NB4 (cell line): ENCODE measurements around the gene FBXO11.
"Not testable (repeated sequence)": the region's sequence is repeated elsewhere in the genome, so short reads cannot be mapped to it uniquely, and the experiment has no call there.

Experiments used
- DNase-seq: peaks from one replicate; pipeline ENCODE4 v3.0.0; 2010; ENCODE audit warnings: low read depth
- H3K4me3 ChIP-seq: one replicate; pipeline ENCODE4 v1.5.1; 2011; ENCODE audit warnings: mild to moderate bottlenecking, low read depth, low read length, moderate library complexity
- CTCF ChIP-seq: IDR thresholded peaks from one replicate; pipeline ENCODE4 v1.5.1; 2012; ENCODE audit warnings: low read depth, low read length
- MAX ChIP-seq: IDR thresholded peaks from 2 replicates; pipeline ENCODE4 v1.6.1; 2011; ENCODE audit warnings: low read depth, low read length
- MYC ChIP-seq: IDR thresholded peaks from 2 replicates; pipeline ENCODE4 v1.6.1; 2011; ENCODE audit warnings: low read depth, low read length
- POLR2A ChIP-seq: IDR thresholded peaks from 2 replicates; pipeline ENCODE4 v1.6.1; 2011; ENCODE audit warnings: mild to moderate bottlenecking; ENCODE audit not compliant: insufficient read length; ENCODE audit errors: extremely low read depth

The FBXO11 gene

GRCh38 chr2:47870641-47871540 is 35.4 kb downstream of the FBXO11 start:
- TF ChIP-seq CTCF (no peak), MAX (no peak), MYC (no peak), POLR2A (no peak)
- no peak for DNase-seq
- no peak overlapping the region for H3K4me3 ChIP-seq

GRCh38 chr2:47869859-47870595 is 36.3 kb downstream of the FBXO11 start:
- no peak for DNase-seq
- TF ChIP-seq POLR2A (no peak), CTCF (no peak), MYC (no peak), MAX (no peak)
- H3K4me3 ChIP-seq: no peak overlapping the region

GRCh38 chr2:47868611-47869352 is 37.5 kb downstream of the FBXO11 start:
- TF ChIP-seq MAX: no peak
- no peak for TF ChIP-seq MYC
- no peak for DNase-seq
- no peak overlapping the region for H3K4me3 ChIP-seq

DNA sequence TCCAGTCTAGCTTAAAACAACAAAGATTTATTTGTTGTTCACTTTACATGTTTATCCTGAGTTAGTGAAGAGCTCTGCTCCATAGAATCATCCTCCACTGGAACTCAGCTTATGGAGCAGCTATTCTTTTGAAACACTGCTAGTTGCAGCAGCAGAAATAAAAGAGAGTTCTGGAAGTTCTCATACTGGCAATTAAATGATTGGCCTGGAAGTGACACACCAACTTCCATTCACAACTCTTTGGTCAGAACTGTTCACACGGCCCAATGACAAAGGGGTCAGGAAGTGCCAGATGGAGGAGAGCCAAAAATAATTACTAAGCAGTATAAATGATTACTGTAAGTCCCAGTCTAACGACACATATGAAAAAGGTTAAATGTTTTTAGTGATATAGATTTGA is 39.1 kb downstream of the FBXO11 start:
- DNase-seq: no peak
- TF ChIP-seq MAX: no peak

DNA sequence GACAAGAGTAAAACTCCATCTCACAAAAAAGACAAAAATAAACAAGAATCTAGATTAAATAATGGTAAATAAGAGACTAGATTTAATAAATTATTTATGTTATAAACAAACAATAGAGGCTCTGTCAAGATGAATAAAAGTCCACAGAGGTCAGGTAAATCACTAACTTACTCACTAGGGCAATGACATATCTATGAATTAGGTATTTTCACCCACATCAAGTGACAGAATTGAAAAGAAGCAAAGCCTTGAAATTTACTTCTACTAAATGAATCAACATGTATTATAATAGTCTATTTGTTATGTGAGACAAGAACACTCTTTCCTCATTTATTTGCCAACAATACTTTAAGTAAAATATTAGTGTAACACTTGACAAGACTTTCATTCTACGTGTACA is 41.7 kb downstream of the FBXO11 start:
- no peak for DNase-seq
- no peak for TF ChIP-seq CTCF
- TF ChIP-seq MYC: no peak
- no peak for TF ChIP-seq POLR2A
- no peak for TF ChIP-seq MAX
- no peak overlapping the region for H3K4me3 ChIP-seq

More for the DNA sequence above, 39.1 kb downstream of the FBXO11 start:
- H3K4me3 ChIP-seq: no peak overlapping the region

GRCh38 chr2:47862949-47863348 is 43.3 kb downstream of the FBXO11 start:
- H3K4me3 ChIP-seq: no peak overlapping the region
- DNase-seq: no peak
- TF ChIP-seq POLR2A: no peak
- TF ChIP-seq CTCF: no peak
- no peak for TF ChIP-seq MAX
- no peak for TF ChIP-seq MYC

DNA sequence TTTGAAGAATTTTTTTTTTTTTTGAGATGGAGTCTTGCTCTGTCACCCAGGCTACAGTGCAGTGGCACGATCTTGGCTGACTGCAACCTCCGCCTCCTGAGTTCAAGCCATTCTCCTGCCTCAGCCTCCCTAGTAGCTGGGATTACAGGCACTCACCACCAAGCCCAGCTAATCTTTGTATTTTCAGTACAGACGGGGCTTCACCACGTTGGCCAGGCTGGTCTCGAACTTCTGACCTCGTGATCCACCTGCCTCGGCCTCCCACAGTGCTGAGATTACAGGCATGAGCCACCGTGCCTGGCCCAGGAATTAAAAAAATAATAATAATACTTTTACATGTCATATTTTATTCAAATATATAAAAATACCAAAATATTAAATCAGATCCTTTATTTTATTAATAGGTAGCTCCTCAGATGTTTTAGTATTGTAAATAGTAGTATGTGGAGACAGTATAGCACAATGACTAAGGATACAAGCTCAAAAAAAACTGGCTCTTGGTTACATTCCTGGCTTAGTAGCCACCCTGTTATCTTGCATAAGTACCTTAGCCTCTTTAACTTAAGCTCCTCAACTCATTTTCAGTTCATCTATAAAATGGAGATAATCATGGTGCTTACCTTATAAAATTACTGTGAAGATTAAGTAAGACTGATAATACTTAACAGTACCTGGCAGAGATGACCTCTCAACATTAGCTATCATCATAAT is 53.1 kb downstream of the FBXO11 start:
- not testable (repeated sequence) for DNase-seq, H3K4me3 ChIP-seq
